ENCODE results near the gene OXGR1.
"Not testable (repeated sequence)": the region's sequence is repeated elsewhere in the genome, so short reads cannot be mapped to it uniquely, and the experiment has no call there.

OXGR1 gene

GRCh38 chr13:96994017-96994857 lies at the start of gene OXGR1:
Gene OXGR1, minus strand, starts transcription at chr13:96994476. Its CDS starts 6,717 bp downstream, at chr13:96987759.
- no peak for DNase-seq (ENCODE audit: extremely low spot score, insufficient read length, low read depth)

GRCh38 chr13:97043302-97043701 lies 49.0 kb upstream of the OXGR1 start:
- FAIRE-seq = no peak
- no peak for DNase-seq (ENCODE audit: extremely low spot score, insufficient read length, low read depth)

More at GRCh38 chr13:96994017-96994857, at the start of gene OXGR1:
- no peak for FAIRE-seq

DNA sequence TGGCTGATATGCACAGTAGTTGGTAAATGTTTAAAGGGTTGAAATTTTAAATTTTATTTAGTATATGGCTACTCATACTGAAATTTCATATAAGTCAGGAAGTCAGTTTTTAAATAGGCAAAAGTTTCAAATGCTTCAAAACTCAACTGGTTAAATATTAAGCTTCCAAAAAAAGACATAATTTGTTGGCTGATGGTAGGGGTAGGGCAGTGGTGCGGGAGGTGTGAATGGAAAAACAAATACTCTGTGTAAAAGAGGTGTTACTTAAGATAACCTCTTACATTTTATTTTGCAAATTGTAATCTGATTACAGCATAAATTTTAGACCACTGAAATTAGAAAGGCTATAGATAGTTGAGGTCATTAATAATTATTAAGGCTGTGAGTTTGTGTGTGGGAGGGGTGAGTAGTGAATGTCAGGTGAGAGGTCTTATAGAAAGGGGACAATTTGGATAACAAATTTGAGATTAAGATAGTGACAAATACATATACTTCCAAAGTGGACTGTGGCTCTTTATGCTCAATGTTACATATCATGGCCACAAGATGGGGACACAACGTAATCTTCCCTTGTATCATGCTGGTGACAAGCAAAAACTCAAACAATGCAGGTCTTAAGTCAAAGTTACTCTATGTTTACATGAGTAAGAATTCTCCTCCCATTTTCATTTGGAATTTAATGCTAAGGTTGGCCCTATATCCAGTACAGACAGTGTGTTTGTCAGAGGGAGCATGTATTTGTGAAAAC lies 36.6 kb upstream of the OXGR1 start:
- DNase-seq (ENCODE audit: extremely low spot score, insufficient read length, low read depth) = no peak
- FAIRE-seq = no peak

DNA sequence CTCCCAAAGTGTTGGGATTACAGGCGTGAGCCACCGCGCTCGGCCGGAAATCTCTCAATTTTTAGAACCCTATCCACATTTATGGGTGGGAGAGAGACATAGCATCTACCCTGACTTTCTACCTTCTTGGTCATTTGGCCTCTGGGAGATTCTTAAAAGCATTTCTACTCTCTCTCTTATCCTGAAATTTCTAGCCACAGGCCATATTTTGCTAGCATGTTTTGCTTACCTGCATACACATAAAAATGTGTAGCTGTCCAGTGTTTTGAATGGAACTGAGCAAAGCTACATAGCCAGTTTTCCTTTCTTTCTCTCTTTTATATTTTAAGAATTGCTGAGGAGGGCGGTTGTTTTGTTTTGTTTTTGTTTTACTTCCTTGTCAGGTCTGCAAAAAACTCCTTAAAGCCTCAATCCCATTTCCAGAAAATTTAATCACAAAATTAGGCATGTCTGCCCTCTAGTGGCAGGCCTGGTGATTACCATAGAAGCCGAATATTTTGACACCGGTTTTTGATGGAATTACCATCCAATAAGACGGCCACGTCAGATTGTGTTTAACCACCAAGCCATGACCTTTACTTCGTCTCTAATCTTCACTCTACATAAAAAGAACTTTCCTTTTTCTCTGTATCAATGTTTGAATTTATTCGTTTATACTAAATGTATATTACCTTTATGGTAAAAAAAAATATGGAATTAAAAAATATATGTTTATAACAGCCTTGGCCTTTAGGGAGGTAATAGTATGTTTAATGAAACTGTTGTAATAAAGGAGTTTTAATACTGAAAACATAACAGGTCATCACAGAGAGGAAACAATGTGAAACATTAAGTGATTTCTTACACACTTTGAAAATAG lies 34.4 kb upstream of the OXGR1 start:
- DNase-seq (ENCODE audit: extremely low spot score, insufficient read length, low read depth) (peak; percentile 20), FAIRE-seq (peak; percentile 63)

- DNase-seq (ENCODE audit: extremely low spot score, insufficient read length, low read depth) (no peak), FAIRE-seq (no peak)
Measured at GRCh38 chr13:97027162-97027554, 32.9 kb upstream of the OXGR1 start.

DNA sequence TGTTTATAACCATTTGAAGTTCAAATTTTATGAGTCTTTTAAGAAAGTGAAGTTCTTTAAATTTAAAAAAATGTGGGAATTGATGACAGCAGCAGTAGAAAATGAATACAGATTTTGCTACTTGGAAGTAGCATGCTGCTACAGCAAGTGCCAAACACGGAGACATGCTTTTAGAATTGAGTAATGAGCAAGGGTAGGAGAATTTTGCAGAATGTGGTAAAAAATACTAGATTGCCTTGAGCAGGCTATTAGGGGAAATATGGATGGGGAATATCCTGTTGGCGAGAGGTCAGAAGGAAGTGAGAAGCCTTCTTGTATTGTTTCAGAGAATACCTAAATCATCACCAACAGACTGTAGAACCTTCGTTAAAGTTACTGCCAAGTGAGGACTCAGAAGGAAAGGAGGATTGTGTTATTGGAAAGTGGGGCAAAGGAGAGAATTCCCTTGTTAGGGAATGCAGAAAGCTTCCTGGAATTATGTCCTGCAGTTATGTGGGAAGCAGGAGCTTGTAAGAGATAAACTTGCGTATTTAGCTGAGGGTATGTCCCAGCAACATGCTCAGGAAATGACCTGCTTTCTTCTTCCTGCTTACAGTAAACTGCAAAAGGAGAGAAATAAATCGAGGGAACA lies 32.4 kb upstream of the OXGR1 start:
- no peak for DNase-seq (ENCODE audit: extremely low spot score, insufficient read length, low read depth)
- no peak for FAIRE-seq

DNA sequence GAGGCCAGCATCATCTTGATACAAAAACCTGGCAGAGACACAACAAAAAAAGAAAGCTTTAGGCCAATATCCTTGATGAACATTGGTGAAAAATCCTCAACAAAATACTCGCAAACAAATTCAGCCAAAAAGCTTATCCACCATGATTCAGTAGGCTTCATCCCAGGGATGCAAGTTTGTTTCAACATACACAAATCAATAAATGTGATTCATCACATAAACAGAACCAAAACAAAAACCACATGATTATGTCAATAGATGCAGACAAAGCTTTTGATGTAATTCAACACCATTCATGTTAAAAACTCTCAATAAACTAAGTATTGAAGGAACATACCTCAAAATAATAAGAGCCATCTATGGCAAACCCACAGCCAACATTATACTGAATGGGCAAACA lies 29.5 kb upstream of the OXGR1 start:
- not testable (repeated sequence) for DNase-seq (ENCODE audit: extremely low spot score, insufficient read length, low read depth); FAIRE-seq

DNA sequence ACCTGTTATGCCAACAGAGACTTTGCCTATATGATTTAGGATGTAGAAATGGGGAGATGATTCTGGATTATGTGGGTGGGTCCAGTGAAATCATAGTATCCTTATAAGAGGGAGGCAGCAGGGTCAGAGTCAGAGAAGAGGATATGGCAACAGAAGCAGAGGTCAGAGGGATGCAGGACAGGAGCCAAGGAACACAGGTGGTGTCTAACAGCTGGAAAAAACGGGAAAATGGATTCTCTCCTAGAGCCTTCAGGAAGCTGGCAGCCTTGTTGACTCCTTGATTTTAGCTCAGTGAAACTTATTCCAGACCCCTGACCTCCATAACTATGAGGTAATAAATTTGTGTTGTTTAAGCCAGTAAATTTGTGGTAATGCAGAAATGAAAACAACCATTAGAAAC lies 28.8 kb upstream of the OXGR1 start:
- FAIRE-seq (no peak), DNase-seq (ENCODE audit: extremely low spot score, insufficient read length, low read depth) (no peak)

DNA sequence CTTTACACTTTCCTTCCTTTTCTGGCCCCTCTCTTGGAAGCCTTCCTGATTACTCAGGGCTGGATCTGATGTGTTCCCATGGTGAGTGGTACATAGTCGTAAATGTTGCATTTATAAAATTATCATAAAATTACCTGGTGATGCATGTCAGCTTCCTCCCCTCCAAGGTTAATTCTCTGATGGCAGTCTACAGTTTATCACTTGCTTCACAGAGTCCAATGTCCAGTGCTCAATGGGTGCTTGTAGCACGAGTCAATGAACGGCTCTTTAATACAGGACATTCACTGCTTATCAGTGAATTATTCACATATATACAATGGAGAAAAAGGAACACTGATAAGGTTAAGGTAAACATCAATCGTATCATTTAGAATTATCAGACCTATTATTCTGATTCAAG lies 27.0 kb upstream of the OXGR1 start:
- FAIRE-seq = no peak
- DNase-seq (ENCODE audit: extremely low spot score, insufficient read length, low read depth) = no peak

- DNase-seq (ENCODE audit: extremely low spot score, insufficient read length, low read depth) (no peak), FAIRE-seq (no peak)
Measured at GRCh38 chr13:97020689-97021240, 26.5 kb upstream of the OXGR1 start.

DNA sequence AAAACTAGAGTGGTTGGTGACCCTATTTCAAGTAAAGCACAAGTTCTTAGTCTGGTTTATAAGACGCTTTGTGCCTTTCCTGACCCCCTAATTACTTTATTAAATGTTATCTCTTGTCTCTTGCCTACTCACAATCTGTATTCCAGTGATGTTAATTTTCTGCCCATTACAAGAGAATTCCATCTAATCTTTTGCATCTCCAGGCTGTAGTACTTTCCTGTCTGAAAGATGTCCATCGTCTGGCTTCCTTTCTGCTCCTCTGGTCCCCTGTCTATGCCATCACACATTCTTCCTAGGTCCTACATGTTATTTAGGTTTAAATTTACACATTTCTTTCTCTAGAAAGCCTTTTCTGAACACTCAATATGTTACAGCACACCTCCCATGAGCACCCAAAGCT lies 25.9 kb upstream of the OXGR1 start:
- DNase-seq (ENCODE audit: extremely low spot score, insufficient read length, low read depth) (no peak), FAIRE-seq (no peak)

GRCh38 chr13:97019236-97019635 lies 25.0 kb upstream of the OXGR1 start:
- DNase-seq (ENCODE audit: extremely low spot score, insufficient read length, low read depth) (no peak), FAIRE-seq (no peak)

GRCh38 chr13:97018029-97018819 lies 23.9 kb upstream of the OXGR1 start:
- DNase-seq (ENCODE audit: extremely low spot score, insufficient read length, low read depth) (no peak), FAIRE-seq (peak; percentile 80)

GRCh38 chr13:97017322-97017721 lies 23.0 kb upstream of the OXGR1 start:
- DNase-seq (ENCODE audit: extremely low spot score, insufficient read length, low read depth) (no peak), FAIRE-seq (no peak)

DNA sequence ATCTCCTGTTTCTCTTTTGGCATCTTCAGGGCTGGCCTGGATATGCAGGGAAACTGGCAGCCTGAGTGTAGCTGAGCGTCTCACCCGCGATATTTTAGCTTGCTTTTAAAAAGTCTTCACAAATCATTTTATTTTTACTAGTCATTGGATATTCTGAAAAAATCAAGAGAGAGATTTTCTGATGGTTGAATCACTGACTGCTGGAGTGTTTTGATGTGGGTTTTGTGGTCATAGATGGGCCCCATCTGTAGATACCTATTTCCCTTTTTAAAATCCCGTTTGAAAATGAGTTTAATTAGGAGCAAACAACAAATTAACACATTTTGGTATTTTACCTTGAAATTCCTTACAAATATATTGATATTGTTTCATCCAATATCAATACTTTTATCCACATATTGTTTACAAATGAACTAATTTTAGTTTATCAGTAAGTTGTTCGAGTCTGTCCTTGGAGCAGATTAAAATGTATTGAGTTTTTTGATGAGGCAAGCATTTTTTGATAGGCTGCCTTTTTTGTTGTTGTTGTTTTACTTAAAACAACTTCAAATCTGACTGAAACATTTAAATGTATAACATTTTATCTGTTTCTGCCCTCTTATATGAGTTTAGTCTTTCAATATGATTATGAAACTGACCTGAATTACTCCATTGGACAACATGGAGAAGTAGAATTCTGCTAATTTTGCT lies 21.5 kb upstream of the OXGR1 start:
- DNase-seq (ENCODE audit: extremely low spot score, insufficient read length, low read depth) (no peak), FAIRE-seq (no peak)

DNA sequence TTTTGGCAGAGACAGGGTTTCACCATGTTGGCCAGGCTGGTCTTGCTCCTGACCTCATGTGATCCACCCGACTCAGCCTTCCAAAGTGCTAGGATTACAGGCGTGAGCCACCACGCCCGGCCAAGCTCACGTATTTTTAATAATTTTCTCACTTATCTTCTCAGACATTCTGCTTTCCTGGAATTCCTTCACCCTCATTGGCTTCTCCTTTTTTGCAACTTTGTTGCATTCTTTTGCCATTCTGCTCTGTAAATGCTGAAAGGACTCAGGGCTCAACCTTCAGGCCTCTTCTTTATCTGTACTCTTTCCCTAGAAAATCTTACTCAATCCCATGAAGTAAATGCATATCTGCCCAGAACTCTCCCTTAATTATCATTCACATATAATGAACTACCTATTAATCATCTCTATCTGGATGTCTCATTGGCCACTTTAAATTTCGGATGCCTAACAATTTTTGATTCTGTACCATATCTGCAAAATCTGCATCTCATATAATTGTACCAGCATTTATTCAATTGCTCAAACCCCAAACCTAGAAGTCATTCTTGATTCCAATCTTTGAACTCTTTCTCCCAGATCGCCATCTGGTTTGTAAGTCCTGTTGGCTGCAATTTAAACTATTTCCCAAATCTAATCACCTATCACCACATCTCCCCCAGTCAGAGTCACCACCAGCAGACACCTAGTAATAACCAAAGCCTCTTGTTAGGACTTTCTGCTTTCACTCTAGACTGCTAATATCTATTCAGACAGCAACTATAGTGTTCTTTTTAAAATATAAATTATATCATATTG lies 18.2 kb upstream of the OXGR1 start:
- FAIRE-seq (no peak), DNase-seq (ENCODE audit: extremely low spot score, insufficient read length, low read depth) (no peak)

DNA sequence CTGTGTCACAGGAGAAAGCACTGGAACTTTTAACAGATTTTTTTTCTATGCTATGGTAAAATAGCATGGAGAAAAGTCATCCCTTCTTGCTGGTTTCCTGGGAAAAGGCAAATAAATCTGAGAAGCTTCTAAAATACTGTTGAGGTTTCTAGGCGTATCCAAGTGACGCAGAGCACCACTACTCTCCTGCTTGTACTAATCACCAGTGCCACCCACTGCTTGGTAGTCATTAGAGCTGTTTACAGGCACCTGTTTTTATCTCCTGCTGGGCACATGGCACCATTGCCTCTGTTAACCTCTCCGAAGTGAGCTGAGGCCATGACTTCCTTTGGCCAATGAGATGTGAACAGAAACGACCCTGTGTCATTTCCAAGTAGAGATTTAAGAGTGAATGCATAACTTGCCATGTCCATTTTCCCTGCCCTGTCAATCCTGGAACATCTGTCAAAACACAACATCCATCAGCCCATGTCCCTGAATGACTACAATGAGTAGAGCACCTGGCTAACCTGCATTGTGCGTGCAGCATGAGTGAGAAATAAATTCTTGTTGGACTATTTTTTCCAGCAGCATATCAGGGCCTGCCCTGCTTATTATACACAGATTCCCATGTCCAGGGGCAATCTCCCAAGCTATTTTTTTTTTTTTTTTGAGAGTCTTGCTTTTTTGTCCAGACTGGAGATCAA lies 17.3 kb upstream of the OXGR1 start:
- no peak for DNase-seq (ENCODE audit: extremely low spot score, insufficient read length, low read depth)
- FAIRE-seq = no peak
